OCI-LY1 (cell line): ENCODE results near the gene PTPRM.

ENCODE experiments used
- CTCF ChIP-seq: fragments of 200-600 bp; sonication (generic), shearing (Covaris generic); IDR thresholded peaks from 2 replicates; pipeline ENCODE4 v1.5.1; 2017; ENCODE audit warnings: mild to moderate bottlenecking, antibody characterized with exemption, low read length, moderate library complexity, mixed read lengths
- EZH2 ChIP-seq: fragments of 200-600 bp; sonication (generic), shearing (Covaris generic); IDR thresholded peaks from 2 replicates; pipeline ENCODE4 v1.8.0; 2017; ENCODE audit warnings: borderline replicate concordance, mixed run types, mild to moderate bottlenecking, antibody characterized with exemption, low read length, moderate library complexity, mixed read lengths

GRCh38 chr18:8428951-8429350 lies 861.8 kb downstream of the PTPRM start:
- TF ChIP-seq CTCF (no peak), EZH2 (no peak)
